HEK293T (cell line): ENCODE results near the gene ZDHHC16.
"Not testable (repeated sequence)": the region's sequence is repeated elsewhere in the genome, so short reads cannot be mapped to it uniquely, and the experiment has no call there.

ENCODE experiments used
- ARNT ChIP-seq: fragments of 450-650 bp; IDR thresholded peaks from 2 replicates; pipeline ENCODE4 v1.6.1; 2017; ENCODE audit warnings: mild to moderate bottlenecking
- ELF4 ChIP-seq: fragments of 450-650 bp; IDR thresholded peaks from 2 replicates; pipeline ENCODE4 v1.6.1; 2017; ENCODE audit warnings: antibody characterized with exemption
- FOXA1 ChIP-seq: fragments of 450-650 bp; IDR thresholded peaks from 2 replicates; pipeline ENCODE4 v1.6.1; 2016; ENCODE audit warnings: mild to moderate bottlenecking
- FOXK2 ChIP-seq: fragments of 450-650 bp; IDR thresholded peaks from 2 replicates; pipeline ENCODE4 v1.6.1; 2016; ENCODE audit warnings: mild to moderate bottlenecking
- L3MBTL2 ChIP-seq: fragments of 450-650 bp; conservative IDR thresholded peaks from 2 replicates; pipeline ENCODE4 v1.6.1; 2016; ENCODE audit warnings: mild to moderate bottlenecking
- NFRKB ChIP-seq: fragments of 450-650 bp; IDR thresholded peaks from 2 replicates; pipeline ENCODE4 v1.6.1; 2016; ENCODE audit warnings: mild to moderate bottlenecking, moderate library complexity
- SP1 ChIP-seq: fragments of 450-650 bp; IDR thresholded peaks from 2 replicates; pipeline ENCODE4 v1.6.1; 2017
- SUZ12 ChIP-seq: fragments of 450-650 bp; IDR thresholded peaks from 2 replicates; pipeline ENCODE4 v1.6.1; 2016; ENCODE audit warnings: mild to moderate bottlenecking
- TARDBP ChIP-seq: fragments of 450-650 bp; IDR thresholded peaks from 2 replicates; pipeline ENCODE4 v1.6.1; 2016
- ZNF384 ChIP-seq: fragments of 450-650 bp; IDR thresholded peaks from 2 replicates; pipeline ENCODE4 v1.6.1; 2016
- TF ChIP-seq, protein P1 (sequence below): fragments of 450-650 bp; IDR thresholded peaks from 2 replicates; pipeline ENCODE4 v1.6.1; 2016

DNA sequence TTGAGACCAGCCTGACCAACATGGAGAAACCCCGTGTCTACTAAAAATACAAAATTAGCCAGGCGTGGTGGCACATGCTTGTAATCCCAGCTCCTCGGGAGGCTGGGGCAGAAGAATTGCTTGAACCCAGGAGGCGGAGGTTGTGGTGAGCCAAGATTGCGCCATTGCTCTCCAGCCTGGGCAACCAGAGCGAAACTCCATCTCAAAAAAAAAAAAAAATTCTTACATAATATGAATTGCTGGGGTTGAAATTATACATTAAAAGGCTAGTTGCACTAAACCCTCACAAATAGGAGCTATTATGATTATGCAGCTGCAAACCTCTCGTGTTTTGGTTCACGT, 22.2 kb upstream of the ZDHHC16 start:
- not testable (repeated sequence) for TF ChIP-seq ARNT, ZNF384, FOXK2, FOXA1, SUZ12, ELF4, L3MBTL2, TARDBP, SP1, NFRKB
- TF ChIP-seq, protein P1, sequence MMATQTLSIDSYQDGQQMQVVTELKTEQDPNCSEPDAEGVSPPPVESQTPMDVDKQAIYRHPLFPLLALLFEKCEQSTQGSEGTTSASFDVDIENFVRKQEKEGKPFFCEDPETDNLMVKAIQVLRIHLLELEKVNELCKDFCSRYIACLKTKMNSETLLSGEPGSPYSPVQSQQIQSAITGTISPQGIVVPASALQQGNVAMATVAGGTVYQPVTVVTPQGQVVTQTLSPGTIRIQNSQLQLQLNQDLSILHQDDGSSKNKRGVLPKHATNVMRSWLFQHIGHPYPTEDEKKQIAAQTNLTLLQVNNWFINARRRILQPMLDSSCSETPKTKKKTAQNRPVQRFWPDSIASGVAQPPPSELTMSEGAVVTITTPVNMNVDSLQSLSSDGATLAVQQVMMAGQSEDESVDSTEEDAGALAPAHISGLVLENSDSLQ = not testable (repeated sequence)
